B cell (primary cell): ENCODE measurements around the gene DYNLL2.

ENCODE experiments used
- EZH2 ChIP-seq: IDR thresholded peaks from 2 replicates; pipeline ENCODE4 v1.6.1; 2012; ENCODE audit warnings: borderline replicate concordance, low read depth, mild to moderate bottlenecking, moderate library complexity, low read length; ENCODE audit not compliant: insufficient read depth, poor library complexity, severe bottlenecking
- TF ChIP-seq, protein P1 (sequence below): fragments of 200-600 bp; IDR thresholded peaks from one replicate; pipeline ENCODE4 v1.8.0; 2022; ENCODE audit warnings: antibody characterized with exemption, mild to moderate bottlenecking

DNA sequence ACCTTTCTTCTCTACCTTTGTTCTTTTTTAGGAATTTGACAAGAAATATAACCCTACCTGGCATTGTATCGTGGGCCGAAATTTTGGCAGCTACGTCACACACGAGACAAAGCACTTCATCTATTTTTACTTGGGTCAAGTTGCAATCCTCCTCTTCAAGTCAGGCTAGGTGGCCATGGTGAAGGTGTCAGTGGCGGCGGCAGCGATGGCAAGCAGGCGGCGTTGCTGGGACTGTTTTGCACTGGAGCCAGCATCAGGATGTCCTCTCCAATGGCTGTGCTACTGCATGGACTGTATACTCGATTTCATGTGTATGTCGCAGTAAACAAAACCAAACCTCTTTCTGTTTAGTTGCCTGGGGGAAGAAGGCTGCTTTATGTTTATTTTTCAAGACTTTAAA, 5.9 kb downstream of the DYNLL2 start:
- TF ChIP-seq, protein P1, sequence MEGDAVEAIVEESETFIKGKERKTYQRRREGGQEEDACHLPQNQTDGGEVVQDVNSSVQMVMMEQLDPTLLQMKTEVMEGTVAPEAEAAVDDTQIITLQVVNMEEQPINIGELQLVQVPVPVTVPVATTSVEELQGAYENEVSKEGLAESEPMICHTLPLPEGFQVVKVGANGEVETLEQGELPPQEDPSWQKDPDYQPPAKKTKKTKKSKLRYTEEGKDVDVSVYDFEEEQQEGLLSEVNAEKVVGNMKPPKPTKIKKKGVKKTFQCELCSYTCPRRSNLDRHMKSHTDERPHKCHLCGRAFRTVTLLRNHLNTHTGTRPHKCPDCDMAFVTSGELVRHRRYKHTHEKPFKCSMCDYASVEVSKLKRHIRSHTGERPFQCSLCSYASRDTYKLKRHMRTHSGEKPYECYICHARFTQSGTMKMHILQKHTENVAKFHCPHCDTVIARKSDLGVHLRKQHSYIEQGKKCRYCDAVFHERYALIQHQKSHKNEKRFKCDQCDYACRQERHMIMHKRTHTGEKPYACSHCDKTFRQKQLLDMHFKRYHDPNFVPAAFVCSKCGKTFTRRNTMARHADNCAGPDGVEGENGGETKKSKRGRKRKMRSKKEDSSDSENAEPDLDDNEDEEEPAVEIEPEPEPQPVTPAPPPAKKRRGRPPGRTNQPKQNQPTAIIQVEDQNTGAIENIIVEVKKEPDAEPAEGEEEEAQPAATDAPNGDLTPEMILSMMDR: no peak
- no peak for TF ChIP-seq EZH2
